ENCODE data around the gene SPACDR.

DNA sequence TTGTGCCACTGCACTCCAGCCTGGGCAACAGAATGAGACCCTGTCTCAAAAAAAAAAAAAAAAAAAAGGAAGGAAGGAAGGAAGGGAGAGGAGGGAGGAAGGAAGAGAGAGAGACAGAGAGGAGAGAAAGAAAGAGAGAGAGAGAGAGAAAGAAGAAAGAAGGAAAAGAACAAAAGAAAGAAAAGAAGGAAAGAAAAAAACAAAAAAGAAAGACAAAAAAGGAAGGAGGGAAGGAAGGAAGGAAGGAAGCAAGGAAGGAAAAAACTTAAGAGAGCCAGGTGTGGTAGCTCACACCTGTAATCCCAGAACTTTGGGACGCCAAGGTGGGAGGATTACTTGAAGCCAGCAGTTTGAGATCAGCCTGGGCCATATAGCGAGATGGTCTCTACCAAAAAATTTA, 731 bp upstream of the SPACDR start:
- TF ChIP-seq EZH2 (IDR thresholded peaks at IDR 0.05; ENCODE audit: borderline replicate concordance, low read depth, low read length, poor library complexity, severe bottlenecking): no peak
- TF ChIP-seq, protein P1, sequence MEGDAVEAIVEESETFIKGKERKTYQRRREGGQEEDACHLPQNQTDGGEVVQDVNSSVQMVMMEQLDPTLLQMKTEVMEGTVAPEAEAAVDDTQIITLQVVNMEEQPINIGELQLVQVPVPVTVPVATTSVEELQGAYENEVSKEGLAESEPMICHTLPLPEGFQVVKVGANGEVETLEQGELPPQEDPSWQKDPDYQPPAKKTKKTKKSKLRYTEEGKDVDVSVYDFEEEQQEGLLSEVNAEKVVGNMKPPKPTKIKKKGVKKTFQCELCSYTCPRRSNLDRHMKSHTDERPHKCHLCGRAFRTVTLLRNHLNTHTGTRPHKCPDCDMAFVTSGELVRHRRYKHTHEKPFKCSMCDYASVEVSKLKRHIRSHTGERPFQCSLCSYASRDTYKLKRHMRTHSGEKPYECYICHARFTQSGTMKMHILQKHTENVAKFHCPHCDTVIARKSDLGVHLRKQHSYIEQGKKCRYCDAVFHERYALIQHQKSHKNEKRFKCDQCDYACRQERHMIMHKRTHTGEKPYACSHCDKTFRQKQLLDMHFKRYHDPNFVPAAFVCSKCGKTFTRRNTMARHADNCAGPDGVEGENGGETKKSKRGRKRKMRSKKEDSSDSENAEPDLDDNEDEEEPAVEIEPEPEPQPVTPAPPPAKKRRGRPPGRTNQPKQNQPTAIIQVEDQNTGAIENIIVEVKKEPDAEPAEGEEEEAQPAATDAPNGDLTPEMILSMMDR (conservative IDR thresholded peaks at IDR 0.05; ENCODE audit: low read depth, low read length): no peak

All from A673 (cell line).